MCF 10A (cell line): ENCODE measurements around the gene DCAF15. TPM values are rescaled to one million over a fixed set of nuclear protein-coding genes. Genes with fewer than 3 reads are reported as not detected.
A peak's percentile ranks its signal among the peaks of the same experiment; 100 is the strongest.

Experiments used
- BruUV-seq: library from RNA; stranded (reverse); fragments of 400-500 nt; replicated peaks from 2 replicates; lab custom pipeline; 2021; lab: Mats Ljungman, UMichigan
- CTCF ChIA-PET: fragments of 300-600 bp; sonication (Branson Sonifier 250); formaldehyde crosslinking; extraction: SDS; loops from one replicate; lab custom pipeline; 2021; ENCODE audit warnings: antibody characterized with exemption, inconsistent platforms; lab: Yijun Ruan, JAX
- POLR2A ChIA-PET: fragments of 300-600, 350-650 bp; sonication (Branson Sonifier 250); formaldehyde crosslinking; extraction: SDS; loops from one replicate; lab custom pipeline; 2020; ENCODE audit warnings: antibody characterized with exemption, inconsistent platforms; lab: Yijun Ruan, JAX
- DNase-seq: peaks from one replicate; pipeline ENCODE4 v3.0.0-alpha.2; 2018; ENCODE audit not compliant: unreplicated experiment
- H3K27ac Mint-ChIP-seq: one replicate; pipeline ENCODE4 v1.8.0; 2022; ENCODE audit warnings: mild to moderate bottlenecking, low read depth, mixed read lengths; ENCODE audit not compliant: unreplicated experiment
- H3K27me3 Mint-ChIP-seq: one replicate; pipeline ENCODE4 v1.8.0; 2022; ENCODE audit warnings: mixed read lengths; ENCODE audit not compliant: insufficient read depth, unreplicated experiment
- H3K36me3 Mint-ChIP-seq: one replicate; pipeline ENCODE4 v1.8.0; 2022; ENCODE audit warnings: mild to moderate bottlenecking, moderate library complexity, mixed read lengths; ENCODE audit not compliant: insufficient read depth, unreplicated experiment
- H3K4me1 Mint-ChIP-seq: one replicate; pipeline ENCODE4 v1.8.0; 2022; ENCODE audit warnings: mixed read lengths; ENCODE audit not compliant: insufficient read depth, unreplicated experiment
- H3K4me3 Mint-ChIP-seq: one replicate; pipeline ENCODE4 v1.8.0; 2022; ENCODE audit warnings: mild to moderate bottlenecking, moderate library complexity, mixed read lengths; ENCODE audit not compliant: unreplicated experiment
- H3K9me3 Mint-ChIP-seq: one replicate; pipeline ENCODE4 v1.8.0; 2022; ENCODE audit warnings: mixed read lengths; ENCODE audit not compliant: unreplicated experiment
- CTCF ChIP-seq: fragments of 200-600 bp; IDR thresholded peaks from one replicate; pipeline ENCODE4 v1.8.0; 2022; ENCODE audit warnings: antibody characterized with exemption, mild to moderate bottlenecking; ENCODE audit not compliant: unreplicated experiment
- intact Hi-C: fragments of 100-400 bp; cut with micrococcal nuclease; formaldehyde crosslinking; loops from 2 replicates; pipeline ENCODE4 v1.14.1; 2022
- total RNA-seq: library from RNA; stranded (reverse); gene quantifications from 2 replicates; pipeline ENCODE4 v1.2.3, GENCODE V29; 2022

Gene DCAF15
- total RNA-seq, 1 experiment from 2014 or later, result 19.3 TPM

GRCh38 chr19:13999085-13999484 lies 46.8 kb downstream of the DCAF15 start:
- no peak for TF ChIP-seq CTCF
- H3K9me3 Mint-ChIP-seq, result no peaks in the 10 kb centered on the region
- no peak overlapping the region for H3K4me3 Mint-ChIP-seq
- peaks cover 4% of the 10 kb centered on the region for H3K4me1 Mint-ChIP-seq
- no peak overlapping the region for H3K27ac Mint-ChIP-seq
- DNase-seq, result no peak
- intact Hi-C loops, result no loop called here
- CTCF ChIA-PET, result interaction anchor here (1.0 kb wide), 1 partner anchor 45 kb away, joined by 3 read pairs; no protein-coding TSS in a partner anchor
- H3K36me3 Mint-ChIP-seq, result peaks cover 14% of the 10 kb centered on the region
- no TSS peak for BruUV-seq
- no peaks in the 10 kb centered on the region for H3K27me3 Mint-ChIP-seq
- POLR2A ChIA-PET, result no interaction called here

DNA sequence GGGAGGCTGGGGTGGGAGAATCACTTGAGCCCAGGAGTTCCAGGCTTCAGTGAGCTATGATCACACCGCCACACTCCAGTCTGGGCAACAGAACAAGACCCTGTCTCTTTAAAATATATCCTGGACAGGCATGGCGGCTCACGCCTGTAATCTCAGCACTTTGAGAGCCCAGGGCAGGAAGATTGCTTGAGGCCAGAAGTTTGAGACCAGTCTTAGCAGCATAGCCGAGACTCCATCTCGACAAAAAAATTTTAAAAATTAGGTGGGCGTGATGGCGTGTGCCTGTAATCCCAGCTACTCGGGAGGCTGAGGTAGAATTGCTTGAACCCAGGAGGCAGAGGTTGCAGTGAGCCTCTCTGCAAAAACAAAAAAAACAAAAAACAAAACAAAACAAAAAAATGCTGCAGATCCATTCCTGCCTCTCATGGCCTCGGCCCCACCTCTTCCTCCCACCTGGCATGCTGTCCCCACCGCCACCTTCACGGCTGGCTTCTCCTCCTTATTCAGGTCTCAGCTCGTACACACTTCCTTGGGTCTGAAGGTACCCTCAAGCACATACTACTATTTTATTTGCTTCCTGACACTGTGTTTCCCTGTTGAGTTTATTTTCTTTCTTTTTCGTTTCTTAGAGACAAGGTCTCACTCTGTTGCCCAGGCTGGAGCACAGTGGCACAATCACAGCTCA lies 48.5 kb downstream of the DCAF15 start:
- no TSS peak for BruUV-seq
- intact Hi-C loops, result no loop called here
- CTCF ChIA-PET, result interaction anchor here (0.5 to 0.7 kb wide), 2 partner anchors 136 to 348 kb away, joined by 3 to 5 read pairs; partner anchors contain the start of gene ASF1B
- Mint-ChIP-seq H3K9me3 (no peaks in the 10 kb centered on the region), H3K36me3 (peaks cover 8% of the 10 kb centered on the region), H3K4me1 (peaks cover 4% of the 10 kb centered on the region), H3K27ac (no peak overlapping the region), H3K4me3 (no peak overlapping the region), H3K27me3 (no peaks in the 10 kb centered on the region)
- POLR2A ChIA-PET, result interaction anchor here (0.6 to 1.5 kb wide), 3 partner anchors 18 to 238 kb away, joined by 3 read pairs; no protein-coding TSS in a partner anchor
- no peak for DNase-seq
- no peak for TF ChIP-seq CTCF

- Mint-ChIP-seq H3K9me3 (no peaks in the 10 kb centered on the region), H3K27ac (peak overlapping the region; percentile 42), H3K36me3 (peaks cover 19% of the 10 kb centered on the region), H3K4me3 (no peak overlapping the region), H3K4me1 (peaks cover 4% of the 10 kb centered on the region), H3K27me3 (no peaks in the 10 kb centered on the region)
- POLR2A ChIA-PET, result interaction anchor here (0.6 kb wide), 2 partner anchors 115 to 415 kb away, joined by 3 read pairs; no protein-coding TSS in a partner anchor
- CTCF ChIA-PET, result interaction anchor here (0.7 kb wide), 2 partner anchors 10 to 31 kb away, joined by 3 read pairs; no protein-coding TSS in a partner anchor
- DNase-seq, result no peak
- no peak for TF ChIP-seq CTCF
- intact Hi-C loops, result no loop called here
- BruUV-seq, result no TSS peak
These were observed 50.4 kb downstream of the DCAF15 start for GRCh38 chr19:14002571-14003250.
